NCI-H2171 treated with DMSO at 0.1 percent for 48 hours (cell line): ENCODE measurements around the gene CACNA1D.

Experiments
- DNase-seq: peaks from one replicate; lab custom pipeline; 2025; lab: John Stamatoyannopoulos, UW

Gene CACNA1D

GRCh38 chr3:53579636-53580035 is 85.2 kb downstream of the CACNA1D start:
- DNase-seq = no peak

GRCh38 chr3:53581671-53582070 is 87.3 kb downstream of the CACNA1D start:
- DNase-seq = no peak

GRCh38 chr3:53583161-53583690 is 88.8 kb downstream of the CACNA1D start:
- no peak for DNase-seq

- no peak for DNase-seq
Measured at GRCh38 chr3:53585049-53585448, 90.6 kb downstream of the CACNA1D start.

- no peak for DNase-seq
Measured at GRCh38 chr3:53585627-53586026, 91.2 kb downstream of the CACNA1D start.

GRCh38 chr3:53588122-53588521 is 93.7 kb downstream of the CACNA1D start:
- no peak for DNase-seq

- no peak for DNase-seq
Measured at GRCh38 chr3:53589201-53589600, 94.8 kb downstream of the CACNA1D start.

GRCh38 chr3:53589806-53590205 is 95.4 kb downstream of the CACNA1D start:
- DNase-seq = no peak

GRCh38 chr3:53590606-53591005 is 96.2 kb downstream of the CACNA1D start:
- no peak for DNase-seq

GRCh38 chr3:53591646-53592045 is 97.2 kb downstream of the CACNA1D start:
- DNase-seq = no peak

GRCh38 chr3:53592862-53593261 is 98.5 kb downstream of the CACNA1D start:
- no peak for DNase-seq

- DNase-seq = no peak
Measured at GRCh38 chr3:53593611-53594010, 99.2 kb downstream of the CACNA1D start.

- no peak for DNase-seq
Measured at GRCh38 chr3:53594276-53594675, 99.9 kb downstream of the CACNA1D start.

- peak; percentile 69 for DNase-seq
Measured at GRCh38 chr3:53595660-53596059, 101.2 kb downstream of the CACNA1D start.

- peak; percentile 31 for DNase-seq
Measured at GRCh38 chr3:53597136-53597915, 102.9 kb downstream of the CACNA1D start.

GRCh38 chr3:53599771-53600170 is 105.4 kb downstream of the CACNA1D start:
- no peak for DNase-seq

GRCh38 chr3:53602866-53603265 is 108.5 kb downstream of the CACNA1D start:
- DNase-seq = no peak

GRCh38 chr3:53604232-53604631 is 109.8 kb downstream of the CACNA1D start:
- DNase-seq = no peak

GRCh38 chr3:53606793-53607192 is 112.4 kb downstream of the CACNA1D start:
- no peak for DNase-seq

GRCh38 chr3:53612508-53612907 is 118.1 kb downstream of the CACNA1D start:
- DNase-seq = no peak

- no peak for DNase-seq
Measured at GRCh38 chr3:53613125-53613524, 118.7 kb downstream of the CACNA1D start.

- no peak for DNase-seq
Measured at GRCh38 chr3:53614307-53614706, 119.9 kb downstream of the CACNA1D start.

GRCh38 chr3:53616321-53616720 is 121.9 kb downstream of the CACNA1D start:
- peak; percentile 61 for DNase-seq
